Activated CD4-positive, alpha-beta T cell treated with anti-CD3 and anti-CD28 coated beads, Interleukin-2, amount 10 ng/mL, durations not matched to agents 7 days and 5 days (primary cell): ENCODE data around the gene GABRG3. TPM values are rescaled to one million over a fixed set of nuclear protein-coding genes. Genes with fewer than 3 reads are reported as not detected.
"Not testable (repeated sequence)": the region's sequence is repeated elsewhere in the genome, so short reads cannot be mapped to it uniquely, and the experiment has no call there.

Experiments
- CTCF ChIA-PET: fragments of 350-600 bp; sonication (Branson Sonifier 250); formaldehyde crosslinking; loops from one replicate; lab custom pipeline; 2021; ENCODE audit warnings: antibody characterized with exemption; lab: Charles Lee
- POLR2A ChIA-PET: fragments of 350-600 bp; sonication (Branson Sonifier 250); formaldehyde crosslinking; loops from one replicate; lab custom pipeline; 2021; ENCODE audit warnings: antibody characterized with exemption; lab: Charles Lee
- DNase-seq: peaks from one replicate; pipeline ENCODE4 v3.0.0-alpha.2; 2020
- H3K27ac Mint-ChIP-seq: one replicate; pipeline ENCODE4 v1.8.0; 2021; ENCODE audit warnings: mild to moderate bottlenecking, moderate library complexity, mixed read lengths
- H3K27me3 Mint-ChIP-seq: one replicate; pipeline ENCODE4 v1.8.0; 2021; ENCODE audit warnings: mixed read lengths
- H3K36me3 Mint-ChIP-seq: one replicate; pipeline ENCODE4 v1.8.0; 2021; ENCODE audit warnings: low read depth, mixed read lengths
- H3K4me1 Mint-ChIP-seq: one replicate; pipeline ENCODE4 v1.8.0; 2021; ENCODE audit warnings: mixed read lengths
- H3K4me3 Mint-ChIP-seq: one replicate; pipeline ENCODE4 v1.8.0; 2021; ENCODE audit warnings: mild to moderate bottlenecking, moderate library complexity, mixed read lengths
- H3K9me3 Mint-ChIP-seq: one replicate; pipeline ENCODE4 v1.8.0; 2021; ENCODE audit warnings: mixed read lengths
- total RNA-seq, 2 experiments: library from RNA; stranded (reverse); gene quantifications; one replicate each; pipeline ENCODE4 v1.2.3, GENCODE V29; 2021

The GABRG3 gene
- total RNA-seq, 2 experiments from 2014 or later, result not detected

GRCh38 chr15:26954403-26954802 lies 16.6 kb upstream of the GABRG3 start:
- Mint-ChIP-seq H3K27ac (no peak overlapping the region), H3K4me3 (no peak overlapping the region), H3K4me1 (no peaks in the 10 kb centered on the region), H3K36me3 (no peaks in the 10 kb centered on the region), H3K27me3 (no peaks in the 10 kb centered on the region), H3K9me3 (peaks cover 13% of the 10 kb centered on the region)
- POLR2A ChIA-PET, result no interaction called here
- no peak for DNase-seq
- CTCF ChIA-PET, result no interaction called here

GRCh38 chr15:26967719-26968269 lies 3.2 kb upstream of the GABRG3 start:
- no peak overlapping the region for H3K27ac Mint-ChIP-seq
- no peak for DNase-seq
- no peak overlapping the region for H3K4me3 Mint-ChIP-seq

GRCh38 chr15:26968806-26969205 lies 2.2 kb upstream of the GABRG3 start:
- Mint-ChIP-seq H3K4me3 (no peak overlapping the region), H3K4me1 (no peaks in the 10 kb centered on the region), H3K36me3 (peaks cover 2% of the 10 kb centered on the region), H3K27ac (no peak overlapping the region), H3K27me3 (peaks cover 17% of the 10 kb centered on the region), H3K9me3 (no peaks in the 10 kb centered on the region)
- no peak for DNase-seq
- POLR2A ChIA-PET, result no interaction called here
- CTCF ChIA-PET, result no interaction called here

More at GRCh38 chr15:26967719-26968269, 3.2 kb upstream of the GABRG3 start:
- no peaks in the 10 kb centered on the region for H3K9me3 Mint-ChIP-seq
- H3K4me1 Mint-ChIP-seq, result no peaks in the 10 kb centered on the region
- ChIA-PET POLR2A (no interaction called here), CTCF (no interaction called here)
- H3K36me3 Mint-ChIP-seq, result peaks cover 2% of the 10 kb centered on the region
- H3K27me3 Mint-ChIP-seq, result peaks cover 17% of the 10 kb centered on the region

- Mint-ChIP-seq H3K4me1 (no peaks in the 10 kb centered on the region), H3K27me3 (peaks cover 17% of the 10 kb centered on the region), H3K27ac (no peak overlapping the region), H3K9me3 (no peaks in the 10 kb centered on the region), H3K36me3 (peaks cover 2% of the 10 kb centered on the region), H3K4me3 (no peak overlapping the region)
- POLR2A ChIA-PET, result no interaction called here
- CTCF ChIA-PET, result no interaction called here
- DNase-seq, result no peak
These were observed 464 bp downstream of the GABRG3 start for GRCh38 chr15:26971271-26972018.

- POLR2A ChIA-PET, result no interaction called here
- Mint-ChIP-seq H3K27me3 (peaks cover 17% of the 10 kb centered on the region), H3K27ac (no peak overlapping the region), H3K4me1 (no peaks in the 10 kb centered on the region), H3K36me3 (peaks cover 2% of the 10 kb centered on the region), H3K9me3 (no peaks in the 10 kb centered on the region), H3K4me3 (no peak overlapping the region)
- CTCF ChIA-PET, result no interaction called here
- no peak for DNase-seq
These were observed 1.7 kb downstream of the GABRG3 start for GRCh38 chr15:26972636-26973035.

- Mint-ChIP-seq H3K9me3 (no peaks in the 10 kb centered on the region), H3K27ac (no peak overlapping the region), H3K27me3 (peaks cover 17% of the 10 kb centered on the region), H3K4me1 (no peaks in the 10 kb centered on the region), H3K36me3 (peaks cover 2% of the 10 kb centered on the region), H3K4me3 (no peak overlapping the region)
- POLR2A ChIA-PET, result no interaction called here
- CTCF ChIA-PET, result no interaction called here
- no peak for DNase-seq
These were observed 3.3 kb downstream of the GABRG3 start for GRCh38 chr15:26974120-26974780.

- ChIA-PET CTCF (no interaction called here), POLR2A (no interaction called here)
- Mint-ChIP-seq H3K27ac (no peak overlapping the region), H3K4me1 (no peaks in the 10 kb centered on the region), H3K4me3 (no peak overlapping the region), H3K36me3 (no peaks in the 10 kb centered on the region), H3K27me3 (no peaks in the 10 kb centered on the region), H3K9me3 (peaks cover 2% of the 10 kb centered on the region)
- DNase-seq, result no peak
These were observed 10.5 kb downstream of the GABRG3 start for GRCh38 chr15:26981492-26981891.

- Mint-ChIP-seq H3K9me3 (peaks cover 2% of the 10 kb centered on the region), H3K36me3 (no peaks in the 10 kb centered on the region), H3K4me3 (no peak overlapping the region), H3K27ac (no peak overlapping the region), H3K4me1 (no peaks in the 10 kb centered on the region), H3K27me3 (no peaks in the 10 kb centered on the region)
- CTCF ChIA-PET, result no interaction called here
- no peak for DNase-seq
- POLR2A ChIA-PET, result no interaction called here
These were observed 12.8 kb downstream of the GABRG3 start for GRCh38 chr15:26983822-26984221.

- no peak overlapping the region for H3K27ac Mint-ChIP-seq
- CTCF ChIA-PET, result no interaction called here
- no peaks in the 10 kb centered on the region for H3K4me1 Mint-ChIP-seq
These were observed 14.1 kb downstream of the GABRG3 start for GRCh38 chr15:26985050-26985449.

GRCh38 chr15:26996250-26996649 lies 25.3 kb downstream of the GABRG3 start:
- DNase-seq, result no peak
- Mint-ChIP-seq H3K27me3 (no peaks in the 10 kb centered on the region), H3K9me3 (peaks cover 11% of the 10 kb centered on the region), H3K27ac (no peak overlapping the region), H3K4me3 (no peak overlapping the region), H3K36me3 (no peaks in the 10 kb centered on the region), H3K4me1 (no peaks in the 10 kb centered on the region)
- ChIA-PET CTCF (no interaction called here), POLR2A (no interaction called here)

More at GRCh38 chr15:26985050-26985449, 14.1 kb downstream of the GABRG3 start:
- Mint-ChIP-seq H3K36me3 (no peaks in the 10 kb centered on the region), H3K27me3 (no peaks in the 10 kb centered on the region), H3K4me3 (no peak overlapping the region), H3K9me3 (peaks cover 2% of the 10 kb centered on the region)
- no peak for DNase-seq
- POLR2A ChIA-PET, result no interaction called here

GRCh38 chr15:27003003-27003402 lies 32.0 kb downstream of the GABRG3 start:
- H3K4me1 Mint-ChIP-seq, H3K4me3 Mint-ChIP-seq, H3K27ac Mint-ChIP-seq, H3K27me3 Mint-ChIP-seq, DNase-seq, POLR2A ChIA-PET, CTCF ChIA-PET, H3K36me3 Mint-ChIP-seq: not testable (repeated sequence)
- peaks cover 11% of the 10 kb centered on the region for H3K9me3 Mint-ChIP-seq

- H3K36me3 Mint-ChIP-seq, POLR2A ChIA-PET, H3K27me3 Mint-ChIP-seq: not testable (repeated sequence)
These were observed 33.2 kb downstream of the GABRG3 start for GRCh38 chr15:27004226-27004625.

GRCh38 chr15:27017168-27017809 lies 46.3 kb downstream of the GABRG3 start:
- H3K4me3 Mint-ChIP-seq, result no peak overlapping the region
- ChIA-PET CTCF (no interaction called here), POLR2A (no interaction called here)
- H3K27me3 Mint-ChIP-seq, result no peaks in the 10 kb centered on the region
- peaks cover 5% of the 10 kb centered on the region for H3K9me3 Mint-ChIP-seq
- no peaks in the 10 kb centered on the region for H3K4me1 Mint-ChIP-seq
- H3K27ac Mint-ChIP-seq, result no peak overlapping the region
- no peaks in the 10 kb centered on the region for H3K36me3 Mint-ChIP-seq
- DNase-seq, result peak; percentile 37

More at GRCh38 chr15:27004226-27004625, 33.2 kb downstream of the GABRG3 start:
- H3K4me1 Mint-ChIP-seq, H3K27ac Mint-ChIP-seq, CTCF ChIA-PET, H3K4me3 Mint-ChIP-seq, DNase-seq: not testable (repeated sequence)
- H3K9me3 Mint-ChIP-seq, result peaks cover 11% of the 10 kb centered on the region
